Measurements from ENCODE around the gene MITF.

- TF ChIP-seq REST (IDR thresholded peaks at IDR 0.05; ENCODE audit: borderline replicate concordance) (no peak), CTCF (IDR thresholded peaks at IDR 0.05; ENCODE audit: poor library complexity, severe bottlenecking) (no peak), EZH2 (IDR thresholded peaks at IDR 0.05; ENCODE audit: borderline replicate concordance, insufficient read depth, low read length, poor library complexity, severe bottlenecking) (no peak), POLR2AphosphoS5 (IDR thresholded peaks at IDR 0.05) (no peak), TAF1 (IDR thresholded peaks at IDR 0.05; ENCODE audit: low read depth) (no peak), RAD21 (conservative IDR thresholded peaks at IDR 0.05) (no peak), SMC3 (conservative IDR thresholded peaks at IDR 0.05; ENCODE audit: poor library complexity) (no peak)
Observed at GRCh38 chr3:69842351-69842750, 103.1 kb downstream of the MITF start.
